Smooth muscle cell (in vitro differentiated cells): Measurements from ENCODE around the gene SORCS2. TPM values are rescaled to one million over a fixed set of nuclear protein-coding genes. Genes with fewer than 3 reads are reported as not detected.

Source experiments
- DNase-seq: peaks from one replicate; lab custom pipeline; 2025; ENCODE audit not compliant: unreplicated experiment; lab: John Stamatoyannopoulos, UW
- H2AFZ ChIP-seq: fragments of 200-600 bp; sonication (generic); 2 replicates; pipeline ENCODE4 v1.6.0; 2016; ENCODE audit warnings: antibody characterized with exemption, low read depth, mild to moderate bottlenecking
- H3F3A ChIP-seq: fragments of 200-600 bp; sonication (generic); 2 replicates; pipeline ENCODE4 v1.6.0; 2017; ENCODE audit warnings: antibody characterized with exemption, low read depth
- H3K27ac ChIP-seq: fragments of 200-600 bp; sonication (generic); 2 replicates; pipeline ENCODE4 v1.5.1; 2016; ENCODE audit warnings: low read depth, mild to moderate bottlenecking
- H3K27me3 ChIP-seq: fragments of 200-600 bp; sonication (generic); 2 replicates; pipeline ENCODE4 v1.6.1; 2016; ENCODE audit warnings: low read depth, mild to moderate bottlenecking
- H3K36me3 ChIP-seq: fragments of 200-600 bp; sonication (generic); 2 replicates; pipeline ENCODE4 v1.5.1; 2016; ENCODE audit warnings: low read depth
- H3K4me1 ChIP-seq: fragments of 200-600 bp; sonication (generic); 2 replicates; pipeline ENCODE4 v1.5.1; 2016; ENCODE audit warnings: low read depth
- H3K4me2 ChIP-seq: fragments of 200-600 bp; sonication (generic); 2 replicates; pipeline ENCODE4 v1.6.0; 2016; ENCODE audit warnings: mild to moderate bottlenecking
- H3K4me3 ChIP-seq: fragments of 200-600 bp; sonication (generic); 2 replicates; pipeline ENCODE4 v1.5.1; 2016; ENCODE audit warnings: mild to moderate bottlenecking
- H3K79me2 ChIP-seq: fragments of 200-600 bp; sonication (generic); 2 replicates; pipeline ENCODE4 v1.6.0; 2016; ENCODE audit warnings: low read depth, mild to moderate bottlenecking
- H3K9ac ChIP-seq: fragments of 200-600 bp; sonication (generic); 2 replicates; pipeline ENCODE4 v1.6.0; 2016; ENCODE audit warnings: low read depth
- H3K9me3 ChIP-seq: fragments of 200-600 bp; sonication (generic); replicated peaks from 2 replicates; pipeline ENCODE4 v1.5.1; 2016; ENCODE audit warnings: low read depth
- H4K20me1 ChIP-seq: fragments of 200-600 bp; sonication (generic); 2 replicates; pipeline ENCODE4 v1.6.0; 2016; ENCODE audit warnings: low read depth
- WGBS: methylation state at CpG from one replicate; pipeline ENCODE4 v1.1.7; 2016; ENCODE audit warnings: low lambda C conversion rate; 5-methylcytosine and 5-hydroxymethylcytosine counted together
- polyA plus RNA-seq: library from polyadenylated mRNA; unstranded; fragments of >200 nt; fragmentation: Nextera tagmentation; extraction: Ambion mirVana; gene quantifications from 2 replicates; pipeline ENCODE4 v1.2.1, GENCODE V29; 2016
- total RNA-seq: library from RNA; depleted of rRNA; stranded (reverse); fragments of >200 nt; gene quantifications from 2 replicates; pipeline ENCODE4 v1.2.3, GENCODE V29; 2014
- TF ChIP-seq, protein P1 (sequence below): fragments of 200-600 bp; sonication (generic); IDR thresholded peaks from 2 replicates; pipeline ENCODE4 v1.5.1; 2017; ENCODE audit warnings: borderline replicate concordance, mild to moderate bottlenecking, antibody characterized with exemption; ENCODE audit not compliant: insufficient read depth, poor library complexity, severe bottlenecking

The SORCS2 gene
- total and polyA plus RNA-seq, 2 experiments from 2014 or later = 5.2 to 9.3 TPM

DNA sequence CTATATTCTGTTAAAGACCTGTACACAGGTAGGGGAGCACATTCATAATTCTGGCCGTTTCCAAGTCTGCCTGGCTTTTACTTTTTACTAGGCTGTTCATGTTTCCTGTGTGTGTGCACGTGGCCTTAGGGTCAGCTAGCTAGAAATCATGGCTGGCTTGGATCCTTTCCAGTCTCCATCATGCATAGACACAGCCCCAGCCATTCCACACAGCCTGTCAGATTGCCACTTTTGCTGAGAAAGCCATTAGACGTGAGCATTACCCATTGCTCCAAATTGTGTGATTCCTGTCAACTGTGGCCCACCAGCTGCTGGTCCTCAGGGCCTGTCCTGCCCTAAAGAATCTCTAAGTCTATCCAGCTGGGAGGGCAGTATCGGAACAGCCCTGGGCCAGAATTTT is 11.4 kb upstream of the SORCS2 start:
- WGBS = 80% methylated on average over 4 of the region's 4 CpGs
- Histone ChIP-seq H4K20me1 (no peaks in the 10 kb centered on the region), H3K79me2 (no peaks in the 10 kb centered on the region), H3K27me3 (no peaks in the 10 kb centered on the region), H2AFZ (no peak overlapping the region), H3K9me3 (peaks cover 4% of the 10 kb centered on the region), H3K4me3 (no peak overlapping the region), H3K27ac (no peak overlapping the region), H3K4me1 (no peaks in the 10 kb centered on the region), H3K9ac (no peak overlapping the region), H3F3A (no peaks in the 10 kb centered on the region), H3K4me2 (no peak overlapping the region), H3K36me3 (no peaks in the 10 kb centered on the region)
- TF ChIP-seq, protein P1, sequence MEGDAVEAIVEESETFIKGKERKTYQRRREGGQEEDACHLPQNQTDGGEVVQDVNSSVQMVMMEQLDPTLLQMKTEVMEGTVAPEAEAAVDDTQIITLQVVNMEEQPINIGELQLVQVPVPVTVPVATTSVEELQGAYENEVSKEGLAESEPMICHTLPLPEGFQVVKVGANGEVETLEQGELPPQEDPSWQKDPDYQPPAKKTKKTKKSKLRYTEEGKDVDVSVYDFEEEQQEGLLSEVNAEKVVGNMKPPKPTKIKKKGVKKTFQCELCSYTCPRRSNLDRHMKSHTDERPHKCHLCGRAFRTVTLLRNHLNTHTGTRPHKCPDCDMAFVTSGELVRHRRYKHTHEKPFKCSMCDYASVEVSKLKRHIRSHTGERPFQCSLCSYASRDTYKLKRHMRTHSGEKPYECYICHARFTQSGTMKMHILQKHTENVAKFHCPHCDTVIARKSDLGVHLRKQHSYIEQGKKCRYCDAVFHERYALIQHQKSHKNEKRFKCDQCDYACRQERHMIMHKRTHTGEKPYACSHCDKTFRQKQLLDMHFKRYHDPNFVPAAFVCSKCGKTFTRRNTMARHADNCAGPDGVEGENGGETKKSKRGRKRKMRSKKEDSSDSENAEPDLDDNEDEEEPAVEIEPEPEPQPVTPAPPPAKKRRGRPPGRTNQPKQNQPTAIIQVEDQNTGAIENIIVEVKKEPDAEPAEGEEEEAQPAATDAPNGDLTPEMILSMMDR = no peak
- no peak for DNase-seq

DNA sequence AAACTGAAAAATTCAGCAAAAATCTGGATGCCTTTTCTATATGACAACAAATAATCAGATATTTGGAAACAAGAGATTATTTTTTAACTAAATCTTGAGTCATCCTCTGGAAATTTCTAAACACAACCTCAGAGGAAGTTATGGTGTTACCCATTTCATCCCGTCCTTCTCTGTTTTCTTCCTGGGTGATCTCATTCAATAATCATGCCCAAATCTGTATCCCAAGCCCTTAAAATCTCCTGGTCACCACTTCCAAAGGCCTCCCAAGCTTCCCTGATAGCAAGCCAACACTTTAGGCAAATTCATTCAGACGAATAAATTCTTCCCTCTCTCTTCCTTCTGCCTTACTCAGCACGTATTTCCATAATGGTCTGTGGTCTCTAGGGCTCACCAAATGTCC is 9.7 kb upstream of the SORCS2 start:
- no peaks in the 10 kb centered on the region for H3K36me3 ChIP-seq
- H2AFZ ChIP-seq = no peak overlapping the region
- H3K4me1 ChIP-seq = no peaks in the 10 kb centered on the region
- no peaks in the 10 kb centered on the region for H3K79me2 ChIP-seq
- peaks cover 4% of the 10 kb centered on the region for H3K9me3 ChIP-seq
- no peaks in the 10 kb centered on the region for H3F3A ChIP-seq
- no peak for DNase-seq
- no peak overlapping the region for H3K27ac ChIP-seq
- H3K4me3 ChIP-seq = no peak overlapping the region
- TF ChIP-seq, protein P1 = no peak
- H3K9ac ChIP-seq = no peak overlapping the region
- 68% methylated on average over 3 of the region's 3 CpGs for WGBS
- H3K4me2 ChIP-seq = no peak overlapping the region
- H3K27me3 ChIP-seq = peaks cover 13% of the 10 kb centered on the region
- no peaks in the 10 kb centered on the region for H4K20me1 ChIP-seq

DNA sequence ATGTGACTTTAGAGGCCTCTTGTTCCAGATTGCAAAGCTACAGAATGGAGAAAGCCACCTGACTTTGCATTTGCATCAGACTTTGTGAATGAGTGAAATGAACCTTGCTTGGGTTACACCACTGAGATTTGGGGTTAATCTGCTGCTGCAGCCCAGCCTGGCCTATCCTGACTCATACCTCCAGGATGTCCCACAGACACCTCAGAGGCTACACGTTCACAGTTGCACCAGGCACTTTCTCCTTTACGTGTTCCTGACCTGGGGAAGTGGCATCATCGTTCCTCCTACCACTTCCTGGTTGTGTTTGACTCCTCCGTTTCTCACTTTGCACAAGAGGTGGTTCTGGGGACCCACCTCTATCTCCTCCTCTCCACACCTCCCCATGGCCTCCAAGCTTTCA is 9.2 kb upstream of the SORCS2 start:
- Histone ChIP-seq H3K36me3 (no peaks in the 10 kb centered on the region), H3K79me2 (no peaks in the 10 kb centered on the region), H2AFZ (no peak overlapping the region), H3K27ac (no peak overlapping the region), H3F3A (no peaks in the 10 kb centered on the region), H4K20me1 (no peaks in the 10 kb centered on the region), H3K4me2 (no peak overlapping the region), H3K9me3 (peaks cover 4% of the 10 kb centered on the region), H3K4me3 (no peak overlapping the region), H3K27me3 (peaks cover 15% of the 10 kb centered on the region), H3K9ac (no peak overlapping the region), H3K4me1 (no peaks in the 10 kb centered on the region)
- WGBS = 64% methylated on average over 4 of the region's 4 CpGs
- TF ChIP-seq, protein P1 = no peak
- DNase-seq = no peak

DNA sequence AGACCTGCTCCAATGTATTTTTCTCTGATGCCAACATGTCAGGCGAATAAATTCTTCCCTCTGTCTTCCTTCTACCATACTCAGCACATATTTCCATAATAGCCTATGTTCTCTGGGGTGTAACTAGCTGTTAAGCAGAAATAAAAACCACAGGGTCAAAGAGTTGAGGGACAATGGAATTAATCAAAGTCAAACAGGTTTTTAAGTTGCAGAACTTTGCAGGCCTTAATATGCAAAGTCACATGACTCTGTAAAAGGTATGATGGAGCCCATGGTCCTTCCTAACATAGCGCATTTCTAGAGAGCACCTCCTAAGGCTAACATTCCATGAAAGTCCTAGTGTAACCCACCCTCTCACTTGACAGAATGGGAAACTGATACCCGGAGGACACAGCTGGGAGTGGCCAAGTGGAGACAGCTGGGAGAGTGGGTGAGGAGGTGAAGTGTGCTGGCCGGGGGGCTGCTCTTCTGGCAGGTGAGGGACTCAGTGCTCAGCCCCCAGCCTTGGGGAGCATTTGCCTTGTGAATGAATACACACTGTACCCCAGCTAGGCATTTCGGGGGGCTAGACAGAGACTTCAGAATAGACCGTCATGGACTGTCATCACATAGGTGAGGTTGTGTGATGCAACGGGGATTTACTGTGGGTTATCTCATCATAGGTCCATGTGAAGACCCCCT is 8.4 kb upstream of the SORCS2 start:
- Histone ChIP-seq H3K36me3 (no peaks in the 10 kb centered on the region), H3K27ac (no peak overlapping the region), H3K4me1 (no peaks in the 10 kb centered on the region), H3K79me2 (no peaks in the 10 kb centered on the region), H3K4me2 (no peak overlapping the region), H2AFZ (no peak overlapping the region), H3F3A (no peaks in the 10 kb centered on the region), H3K4me3 (no peak overlapping the region), H3K9me3 (peaks cover 4% of the 10 kb centered on the region), H3K27me3 (peaks cover 23% of the 10 kb centered on the region), H4K20me1 (no peaks in the 10 kb centered on the region), H3K9ac (no peak overlapping the region)
- no peak for DNase-seq
- TF ChIP-seq, protein P1 = no peak
- 88% methylated on average over 7 of the region's 7 CpGs for WGBS
